ENCODE measurements around the gene PDZRN4.

Gene PDZRN4

DNA sequence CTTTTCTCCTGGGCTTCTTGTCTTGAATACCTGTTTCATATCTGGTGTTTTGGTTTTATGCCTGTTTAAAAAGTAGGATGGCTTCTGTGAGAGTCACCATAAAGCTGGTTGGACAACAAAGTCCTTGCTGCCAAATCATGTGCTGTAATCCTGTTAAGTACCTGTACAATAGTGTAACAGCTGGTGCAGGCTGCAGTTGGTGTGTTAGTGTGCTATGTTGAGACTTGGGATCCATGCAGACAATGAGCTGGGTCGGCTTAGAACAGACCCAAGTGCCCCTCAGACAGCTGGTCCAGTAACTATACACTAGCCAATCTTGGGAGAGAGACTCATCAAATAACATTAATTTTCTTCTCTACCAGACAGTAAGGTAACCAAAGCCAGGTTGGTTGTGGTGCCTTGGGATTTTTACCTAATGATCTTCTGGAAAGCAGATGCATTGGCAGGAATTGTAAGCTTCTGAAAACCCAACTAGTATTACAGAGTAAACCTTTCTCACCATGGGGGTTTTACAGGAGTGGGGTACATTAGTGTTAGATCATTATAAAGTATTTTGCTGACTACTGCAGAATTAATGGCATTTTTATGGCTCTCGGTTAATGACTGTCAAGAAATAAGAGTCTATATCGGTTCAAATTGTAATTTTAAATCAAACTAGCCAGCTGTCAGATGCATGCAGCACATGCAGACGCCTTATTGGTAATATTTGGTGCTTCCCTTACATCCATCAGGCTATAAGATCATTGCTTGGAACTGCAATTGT is 231.2 kb downstream of the PDZRN4 start:
- no peak for DNase-seq (ENCODE audit: low read depth)
- TF ChIP-seq, protein P1, sequence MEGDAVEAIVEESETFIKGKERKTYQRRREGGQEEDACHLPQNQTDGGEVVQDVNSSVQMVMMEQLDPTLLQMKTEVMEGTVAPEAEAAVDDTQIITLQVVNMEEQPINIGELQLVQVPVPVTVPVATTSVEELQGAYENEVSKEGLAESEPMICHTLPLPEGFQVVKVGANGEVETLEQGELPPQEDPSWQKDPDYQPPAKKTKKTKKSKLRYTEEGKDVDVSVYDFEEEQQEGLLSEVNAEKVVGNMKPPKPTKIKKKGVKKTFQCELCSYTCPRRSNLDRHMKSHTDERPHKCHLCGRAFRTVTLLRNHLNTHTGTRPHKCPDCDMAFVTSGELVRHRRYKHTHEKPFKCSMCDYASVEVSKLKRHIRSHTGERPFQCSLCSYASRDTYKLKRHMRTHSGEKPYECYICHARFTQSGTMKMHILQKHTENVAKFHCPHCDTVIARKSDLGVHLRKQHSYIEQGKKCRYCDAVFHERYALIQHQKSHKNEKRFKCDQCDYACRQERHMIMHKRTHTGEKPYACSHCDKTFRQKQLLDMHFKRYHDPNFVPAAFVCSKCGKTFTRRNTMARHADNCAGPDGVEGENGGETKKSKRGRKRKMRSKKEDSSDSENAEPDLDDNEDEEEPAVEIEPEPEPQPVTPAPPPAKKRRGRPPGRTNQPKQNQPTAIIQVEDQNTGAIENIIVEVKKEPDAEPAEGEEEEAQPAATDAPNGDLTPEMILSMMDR (conservative IDR thresholded peaks at IDR 0.05; ENCODE audit: low read depth, low read length): no peak
- H3K4me3 ChIP-seq (ENCODE audit: low read length): no peak overlapping the region

DNA sequence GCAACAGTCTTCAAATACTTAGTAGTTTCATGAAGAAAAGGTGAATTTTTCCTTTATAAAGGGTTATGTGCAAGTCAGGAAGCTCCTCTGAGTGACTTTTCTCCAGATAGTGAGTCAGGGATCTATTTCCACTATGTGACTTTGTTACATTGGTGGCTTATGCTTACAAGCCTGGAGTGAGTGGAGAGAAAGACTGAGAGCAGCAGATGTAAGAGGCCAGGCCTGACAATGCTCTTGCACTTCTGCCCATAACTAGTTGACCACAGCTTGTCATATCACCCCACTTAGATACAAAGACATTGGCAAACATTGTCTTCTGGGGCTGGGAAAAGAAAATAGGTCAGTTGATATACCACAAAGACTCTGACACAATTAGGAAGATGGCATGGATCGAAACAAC is 236.5 kb downstream of the PDZRN4 start:
- H3K4me3 ChIP-seq (ENCODE audit: low read length): no peak overlapping the region
- TF ChIP-seq, protein P1 (conservative IDR thresholded peaks at IDR 0.05; ENCODE audit: low read depth, low read length): no peak
- no peak for DNase-seq (ENCODE audit: low read depth)

DNA sequence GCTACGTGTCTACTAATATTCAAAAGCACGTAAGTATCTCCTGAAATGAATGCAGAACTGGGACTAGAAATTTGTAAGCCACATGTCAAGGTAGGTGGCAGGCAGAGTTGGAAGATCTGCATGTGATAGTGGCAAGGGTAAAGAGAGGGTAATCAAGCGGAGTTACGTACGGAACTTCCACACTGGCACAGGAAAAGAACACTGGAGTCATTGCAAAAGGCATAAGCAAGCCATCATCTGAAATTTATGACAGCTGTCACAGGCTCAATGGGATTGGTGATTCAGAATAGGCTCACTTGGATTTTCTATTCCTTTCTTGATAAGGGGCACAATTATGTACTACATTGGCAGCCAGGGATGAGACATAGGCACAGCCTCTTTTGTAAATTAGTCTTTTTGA is 245.3 kb downstream of the PDZRN4 start:
- DNase-seq (ENCODE audit: low read depth): no peak
- no peak overlapping the region for H3K4me3 ChIP-seq (ENCODE audit: low read length)
- TF ChIP-seq, protein P1 (conservative IDR thresholded peaks at IDR 0.05; ENCODE audit: low read depth, low read length): no peak

DNA sequence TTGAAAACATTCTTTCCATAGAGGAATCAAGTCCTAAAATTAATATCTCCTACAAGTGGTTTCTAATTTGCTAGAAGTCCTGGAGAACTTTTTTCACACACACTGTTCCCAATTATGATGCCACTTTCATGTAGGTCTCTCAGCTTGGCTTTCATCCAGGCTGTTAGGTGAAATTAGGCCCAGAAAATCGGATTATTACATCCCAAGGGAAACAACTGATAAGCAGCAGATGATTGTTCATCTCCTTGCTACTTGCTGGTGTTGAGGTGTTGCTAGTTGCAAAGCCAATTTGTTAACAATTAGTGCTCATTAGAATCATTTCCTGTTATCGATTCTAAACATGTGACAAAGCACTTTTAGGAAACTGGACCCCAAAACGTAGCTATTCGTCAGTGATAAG is 248.0 kb downstream of the PDZRN4 start:
- DNase-seq (ENCODE audit: low read depth): peak; percentile 15
- TF ChIP-seq, protein P1 (conservative IDR thresholded peaks at IDR 0.05; ENCODE audit: low read depth, low read length): no peak
- H3K4me3 ChIP-seq (ENCODE audit: low read length): no peak overlapping the region

DNA sequence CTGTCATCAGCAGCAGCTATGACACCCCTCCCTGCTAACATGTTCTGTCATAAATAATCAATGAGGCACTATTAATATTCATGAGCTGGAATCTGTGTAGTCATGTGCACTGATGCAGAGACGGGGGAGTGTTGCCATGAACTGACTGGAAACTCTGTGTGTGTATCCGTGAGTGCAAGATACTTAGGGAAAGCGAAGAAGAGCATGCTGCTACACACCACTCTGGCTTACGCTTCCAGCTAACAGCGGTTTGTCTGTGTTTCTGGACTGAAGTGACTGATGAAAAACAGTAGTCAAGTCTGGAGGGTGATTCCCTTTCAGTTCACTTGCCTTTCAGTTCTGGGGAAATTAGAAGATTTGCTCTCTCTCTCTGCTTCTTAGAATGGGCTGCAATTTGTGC is 249.4 kb downstream of the PDZRN4 start:
- no peak for DNase-seq (ENCODE audit: low read depth)
- no peak overlapping the region for H3K4me3 ChIP-seq (ENCODE audit: low read length)
- TF ChIP-seq, protein P1 (conservative IDR thresholded peaks at IDR 0.05; ENCODE audit: low read depth, low read length): no peak

DNA sequence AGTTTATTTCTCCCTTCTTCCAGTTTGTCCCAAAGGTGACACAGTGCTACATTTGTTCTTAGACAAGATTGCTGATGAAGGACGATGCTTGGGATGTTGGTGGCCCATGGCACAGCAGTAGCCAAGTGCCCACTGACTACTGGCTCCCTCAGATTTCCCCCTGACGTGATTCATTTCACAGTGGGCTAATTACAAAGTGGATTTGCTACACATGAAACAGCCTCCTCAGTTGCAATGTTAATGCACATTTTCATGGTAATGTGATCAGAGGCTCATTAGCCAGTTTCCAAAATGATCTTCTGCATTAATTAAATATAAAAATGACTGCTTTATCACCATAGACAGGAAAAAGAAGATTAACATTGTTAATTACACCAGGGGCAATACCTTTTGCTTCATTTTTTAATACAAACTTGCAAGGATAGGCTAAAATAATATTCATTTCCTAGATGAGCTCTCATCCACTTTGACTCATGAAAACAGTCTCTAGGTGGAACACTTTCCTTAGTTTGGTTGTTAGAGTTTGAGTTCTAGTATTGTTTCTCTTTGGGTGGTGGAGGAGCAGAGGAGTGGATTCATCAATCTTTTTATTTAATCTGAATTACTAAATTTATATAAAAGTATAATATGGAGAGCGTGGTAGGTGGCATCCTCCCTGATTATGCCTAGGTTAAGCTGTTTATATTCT is 250.9 kb downstream of the PDZRN4 start:
- TF ChIP-seq, protein P1 (conservative IDR thresholded peaks at IDR 0.05; ENCODE audit: low read depth, low read length): no peak
- no peak overlapping the region for H3K4me3 ChIP-seq (ENCODE audit: low read length)
- DNase-seq (ENCODE audit: low read depth): no peak

DNA sequence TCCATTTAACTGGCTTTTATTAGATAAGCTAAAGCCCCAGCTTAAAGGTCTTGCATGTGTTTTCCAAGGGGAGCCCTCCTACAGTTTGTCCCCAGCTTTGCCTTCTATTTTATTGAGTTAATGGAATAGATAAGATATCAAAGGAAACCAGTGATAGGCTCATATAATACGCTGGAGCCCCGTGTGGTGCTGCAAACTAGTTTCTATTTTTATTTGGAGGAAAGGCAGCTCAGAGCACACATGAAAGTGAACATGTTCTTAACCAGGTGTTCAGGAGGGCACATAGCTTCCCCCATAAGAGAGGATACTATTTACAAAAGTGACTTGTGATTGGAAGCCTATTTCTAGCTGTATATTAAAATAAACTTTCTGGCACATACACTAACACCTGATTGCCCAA is 251.7 kb downstream of the PDZRN4 start:
- TF ChIP-seq, protein P1 (conservative IDR thresholded peaks at IDR 0.05; ENCODE audit: low read depth, low read length): no peak
- no peak for DNase-seq (ENCODE audit: low read depth)
- H3K4me3 ChIP-seq (ENCODE audit: low read length): no peak overlapping the region

Data from retinal pigment epithelial cell (primary cell).